ENCODE results near the gene SOX5.

Gene SOX5

GRCh38 chr12:23585156-23585781 lies 364.2 kb downstream of the SOX5 start:
- DNase-seq, result no peak

- no peak for DNase-seq
These were observed 367.6 kb downstream of the SOX5 start for GRCh38 chr12:23581913-23582312.

- DNase-seq, result no peak
These were observed 370.2 kb downstream of the SOX5 start for GRCh38 chr12:23579257-23579656.

- DNase-seq, result no peak
These were observed 373.1 kb downstream of the SOX5 start for GRCh38 chr12:23576372-23576771.

- DNase-seq, result no peak
These were observed 380.1 kb downstream of the SOX5 start for GRCh38 chr12:23569356-23569755.

- DNase-seq, result no peak
These were observed 383.3 kb downstream of the SOX5 start for GRCh38 chr12:23566133-23566532.

- DNase-seq, result no peak
These were observed 384.9 kb downstream of the SOX5 start for GRCh38 chr12:23564451-23565152.

- no peak for DNase-seq
These were observed 387.8 kb downstream of the SOX5 start for GRCh38 chr12:23561364-23562345.

- no peak for DNase-seq
These were observed 388.9 kb downstream of the SOX5 start for GRCh38 chr12:23560611-23561010.

- no peak for DNase-seq
These were observed 390.2 kb downstream of the SOX5 start for GRCh38 chr12:23559268-23559753.

GRCh38 chr12:23556661-23557060 lies 392.8 kb downstream of the SOX5 start:
- DNase-seq, result no peak

GRCh38 chr12:23555825-23556207 lies 393.7 kb downstream of the SOX5 start:
- DNase-seq, result no peak

- no peak for DNase-seq
These were observed 394.2 kb downstream of the SOX5 start for GRCh38 chr12:23555180-23555824.

- no peak for DNase-seq
These were observed 397.1 kb downstream of the SOX5 start for GRCh38 chr12:23552417-23552816.

GRCh38 chr12:23550753-23551152 lies 398.7 kb downstream of the SOX5 start:
- DNase-seq, result no peak

GRCh38 chr12:23548742-23549141 lies 400.7 kb downstream of the SOX5 start:
- DNase-seq, result no peak

- no peak for DNase-seq
These were observed 402.7 kb downstream of the SOX5 start for GRCh38 chr12:23546756-23547155.

- DNase-seq, result no peak
These were observed 405.7 kb downstream of the SOX5 start for GRCh38 chr12:23543767-23544166.

GRCh38 chr12:23542187-23542586 lies 407.3 kb downstream of the SOX5 start:
- no peak for DNase-seq

- no peak for DNase-seq
These were observed 408.9 kb downstream of the SOX5 start for GRCh38 chr12:23540572-23540971.

- DNase-seq, result no peak
These were observed 413.2 kb downstream of the SOX5 start for GRCh38 chr12:23536293-23536692.

GRCh38 chr12:23535441-23535840 lies 414.0 kb downstream of the SOX5 start:
- DNase-seq, result no peak

- no peak for DNase-seq
These were observed 415.3 kb downstream of the SOX5 start for GRCh38 chr12:23534196-23534595.

Measured in activated naive CD4-positive, alpha-beta T cell (primary cell).